ENCODE measurements around the gene F2RL2.
A peak's percentile ranks its signal among the peaks of the same experiment; 100 is the strongest.

Gene F2RL2

GRCh38 chr5:76622973-76623596 is at the start of gene F2RL2:
Gene F2RL2 (minus strand): TSS chr5:76623403. CDS start chr5:76623230, 173 bp downstream.
- DNase-seq: no peak

- no peak for DNase-seq
These were observed 49.0 kb upstream of the F2RL2 start for GRCh38 chr5:76672242-76672641.

- peak; percentile 11 for DNase-seq
These were observed 47.3 kb upstream of the F2RL2 start for GRCh38 chr5:76670508-76670907.

- no peak for DNase-seq
These were observed 46.0 kb upstream of the F2RL2 start for GRCh38 chr5:76669245-76669644.

- no peak for DNase-seq
These were observed 44.3 kb upstream of the F2RL2 start for GRCh38 chr5:76667495-76667894.

- no peak for DNase-seq
These were observed 40.9 kb upstream of the F2RL2 start for GRCh38 chr5:76664079-76664478.

- no peak for DNase-seq
These were observed 40.4 kb upstream of the F2RL2 start for GRCh38 chr5:76663573-76663972.

GRCh38 chr5:76662521-76662920 is 39.3 kb upstream of the F2RL2 start:
- DNase-seq: no peak

- no peak for DNase-seq
These were observed 37.2 kb upstream of the F2RL2 start for GRCh38 chr5:76660360-76660759.

- DNase-seq: no peak
These were observed 34.6 kb upstream of the F2RL2 start for GRCh38 chr5:76657683-76658311.

GRCh38 chr5:76657091-76657490 is 33.9 kb upstream of the F2RL2 start:
- DNase-seq: no peak

GRCh38 chr5:76652809-76653414 is 29.7 kb upstream of the F2RL2 start:
- DNase-seq: peak; percentile 2

GRCh38 chr5:76649140-76649539 is 25.9 kb upstream of the F2RL2 start:
- DNase-seq: no peak

GRCh38 chr5:76643371-76643770 is 20.2 kb upstream of the F2RL2 start:
- no peak for DNase-seq

- DNase-seq: no peak
These were observed 19.3 kb upstream of the F2RL2 start for GRCh38 chr5:76642390-76643040.

- peak; percentile 40 for DNase-seq
These were observed 18.4 kb upstream of the F2RL2 start for GRCh38 chr5:76641514-76642120.

- peak; percentile 38 for DNase-seq
These were observed 15.3 kb upstream of the F2RL2 start for GRCh38 chr5:76638479-76638878.

- DNase-seq: no peak
These were observed 14.3 kb upstream of the F2RL2 start for GRCh38 chr5:76637490-76637889.

- no peak for DNase-seq
These were observed 11.5 kb upstream of the F2RL2 start for GRCh38 chr5:76634661-76635060.

- peak; percentile 46 for DNase-seq
These were observed 3.5 kb upstream of the F2RL2 start for GRCh38 chr5:76626738-76627137.

GRCh38 chr5:76625087-76625815 is 2.0 kb upstream of the F2RL2 start:
- no peak for DNase-seq

GRCh38 chr5:76622076-76622475 is 1.1 kb downstream of the F2RL2 start:
- no peak for DNase-seq

GRCh38 chr5:76620166-76620565 is 3.0 kb downstream of the F2RL2 start:
- no peak for DNase-seq
